DMS 273 (cell line): ENCODE data around the gene PRR15L.
"Not testable (repeated sequence)": the region's sequence is repeated elsewhere in the genome, so short reads cannot be mapped to it uniquely, and the experiment has no call there.

Experiments
- DNase-seq: peaks from one replicate; lab custom pipeline; 2025; ENCODE audit not compliant: unreplicated experiment; lab: John Stamatoyannopoulos, UW

The PRR15L gene

DNA sequence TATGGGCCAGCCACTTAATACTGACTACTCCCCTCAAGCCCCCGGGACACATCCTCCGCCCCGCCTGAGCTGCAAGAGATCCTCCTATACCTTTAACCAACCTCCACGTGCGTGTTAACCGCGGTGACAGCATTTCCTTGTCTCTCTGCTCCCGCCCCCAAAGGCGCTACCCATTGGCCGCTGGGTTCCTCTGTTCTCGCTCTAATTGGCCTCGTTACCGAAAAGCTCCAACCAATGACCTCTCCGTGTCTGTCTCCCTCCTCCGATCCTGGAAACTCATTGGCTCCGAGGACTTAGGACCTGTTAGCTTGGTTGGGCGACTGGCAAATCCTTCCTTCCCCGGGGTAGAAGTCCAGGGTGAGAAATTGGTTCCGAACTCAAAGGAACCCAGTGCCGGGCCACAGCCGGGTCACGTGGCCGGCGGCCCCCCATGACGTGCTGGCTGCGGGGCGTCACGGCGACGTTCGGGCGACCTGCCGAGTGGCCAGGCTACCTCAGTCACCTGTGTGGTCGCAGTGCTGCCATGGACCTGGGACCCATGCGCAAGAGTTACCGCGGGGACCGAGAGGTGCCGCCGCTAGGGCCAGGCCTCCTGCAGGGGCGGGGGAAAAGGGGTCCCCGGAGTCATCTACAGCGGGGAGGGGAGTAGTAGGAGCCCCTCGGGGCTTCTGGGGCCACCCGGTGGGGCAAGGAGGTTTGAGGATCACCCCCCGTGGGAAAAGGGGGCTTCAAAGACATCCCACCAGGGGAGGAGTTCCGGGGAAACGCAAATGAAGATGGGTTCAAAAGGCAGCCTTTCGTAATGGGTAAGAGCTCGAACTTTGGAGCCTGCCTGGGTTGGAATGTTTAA, 16.2 kb downstream of the PRR15L start, which contains the start of gene PNPO:
TSS of gene PNPO (plus strand) at position 326 of the 850 bp plus-strand sequence. CDS start at position 431, 105 bp downstream.
- peak; percentile 98 for DNase-seq

DNA sequence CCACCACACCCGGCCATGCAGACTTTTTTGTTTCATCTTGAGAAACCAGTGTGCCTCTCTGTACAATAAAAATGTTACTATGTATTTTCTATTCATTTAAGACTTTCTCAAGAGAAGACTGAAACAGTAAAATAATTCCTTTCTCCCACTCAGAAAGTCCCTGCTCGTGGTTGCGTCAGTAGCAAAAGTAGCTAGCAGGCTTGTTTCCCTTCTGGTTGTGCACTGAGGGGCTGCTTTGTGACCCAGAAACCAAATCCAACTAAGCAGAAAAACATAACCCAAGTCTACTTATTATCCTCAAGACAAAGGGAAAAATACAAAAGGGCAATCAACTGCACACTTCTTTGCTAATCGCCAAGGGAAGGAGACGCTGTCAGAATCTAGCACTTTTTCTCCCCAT, 19.7 kb downstream of the PRR15L start:
- DNase-seq, result no peak

DNA sequence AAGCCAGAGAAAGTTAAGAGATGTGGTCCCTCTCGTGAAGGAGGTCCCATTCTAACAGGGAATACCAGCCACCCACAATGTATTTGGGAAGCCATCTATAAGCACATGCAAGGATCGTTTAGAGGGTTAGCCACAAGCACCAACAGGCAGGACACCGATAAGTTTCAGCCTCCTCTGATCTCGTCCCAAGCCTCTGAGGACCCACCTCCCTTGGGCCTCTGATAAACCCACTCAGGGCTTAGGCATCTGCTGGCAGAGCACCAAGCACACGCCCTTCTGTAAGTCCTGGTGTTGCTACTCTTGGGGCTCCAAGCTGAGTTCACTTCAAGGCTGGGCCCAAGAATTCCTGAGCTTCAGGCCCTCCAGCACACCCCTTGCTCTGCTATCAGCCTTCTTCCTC, 21.7 kb downstream of the PRR15L start:
- DNase-seq, result no peak

DNA sequence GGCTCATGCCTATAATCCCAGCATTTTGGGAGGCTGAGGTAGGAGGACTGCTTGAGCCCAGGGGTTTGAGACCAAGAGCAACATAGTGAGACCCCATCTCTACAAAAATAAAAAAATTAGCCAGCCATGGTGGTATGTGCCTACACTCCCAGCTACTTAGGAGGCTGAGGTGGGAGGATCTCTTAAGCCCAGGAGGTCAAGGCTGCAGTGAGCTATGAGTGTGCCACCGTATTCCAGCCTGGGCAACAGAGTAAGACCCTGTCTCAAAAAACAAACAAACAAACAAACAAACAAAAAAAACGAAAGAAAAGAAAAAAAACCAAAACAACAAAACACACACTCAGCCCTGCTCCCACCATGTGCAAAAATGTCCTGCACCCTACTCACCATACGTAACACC, 22.2 kb downstream of the PRR15L start:
- not testable (repeated sequence) for DNase-seq

DNA sequence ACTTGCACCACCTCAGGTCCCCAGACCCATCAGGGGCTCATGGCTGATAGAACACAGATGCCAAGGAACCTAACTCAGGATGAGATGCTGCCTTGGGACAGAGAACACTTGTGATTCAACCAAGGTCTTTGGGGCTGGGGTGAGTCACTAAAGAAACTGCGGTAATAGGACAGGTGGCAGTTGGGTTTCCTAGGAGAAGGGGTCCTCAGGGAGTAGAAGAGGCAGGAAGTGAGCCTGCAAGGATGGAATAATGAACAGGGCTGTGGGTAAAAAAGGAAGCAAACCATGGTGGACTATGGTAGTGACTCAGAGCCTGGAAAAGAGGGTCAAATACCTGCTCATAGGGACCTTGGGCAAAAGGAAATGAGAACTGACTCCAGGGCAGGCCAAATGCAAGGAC, 22.8 kb downstream of the PRR15L start:
- DNase-seq, result peak; percentile 23

DNA sequence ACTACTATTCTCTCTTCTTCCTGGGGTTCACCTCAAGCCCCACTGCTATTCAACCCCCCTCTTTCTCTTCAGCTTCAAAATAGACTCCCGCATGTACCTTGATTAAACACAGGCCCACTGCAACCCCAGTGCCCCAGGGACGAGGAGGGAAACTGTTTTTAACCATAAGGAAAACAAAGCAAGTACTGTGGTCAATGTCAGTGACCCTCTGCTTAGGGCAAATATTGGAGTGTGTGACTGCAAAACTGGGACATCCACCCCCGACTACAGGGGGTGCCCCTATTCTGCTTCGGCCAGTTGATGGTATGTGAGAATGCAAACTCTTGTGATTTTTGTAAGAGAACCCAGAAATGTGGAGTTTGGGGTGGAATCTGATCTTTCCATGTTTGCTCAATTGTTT, 25.8 kb downstream of the PRR15L start:
- no peak for DNase-seq

DNA sequence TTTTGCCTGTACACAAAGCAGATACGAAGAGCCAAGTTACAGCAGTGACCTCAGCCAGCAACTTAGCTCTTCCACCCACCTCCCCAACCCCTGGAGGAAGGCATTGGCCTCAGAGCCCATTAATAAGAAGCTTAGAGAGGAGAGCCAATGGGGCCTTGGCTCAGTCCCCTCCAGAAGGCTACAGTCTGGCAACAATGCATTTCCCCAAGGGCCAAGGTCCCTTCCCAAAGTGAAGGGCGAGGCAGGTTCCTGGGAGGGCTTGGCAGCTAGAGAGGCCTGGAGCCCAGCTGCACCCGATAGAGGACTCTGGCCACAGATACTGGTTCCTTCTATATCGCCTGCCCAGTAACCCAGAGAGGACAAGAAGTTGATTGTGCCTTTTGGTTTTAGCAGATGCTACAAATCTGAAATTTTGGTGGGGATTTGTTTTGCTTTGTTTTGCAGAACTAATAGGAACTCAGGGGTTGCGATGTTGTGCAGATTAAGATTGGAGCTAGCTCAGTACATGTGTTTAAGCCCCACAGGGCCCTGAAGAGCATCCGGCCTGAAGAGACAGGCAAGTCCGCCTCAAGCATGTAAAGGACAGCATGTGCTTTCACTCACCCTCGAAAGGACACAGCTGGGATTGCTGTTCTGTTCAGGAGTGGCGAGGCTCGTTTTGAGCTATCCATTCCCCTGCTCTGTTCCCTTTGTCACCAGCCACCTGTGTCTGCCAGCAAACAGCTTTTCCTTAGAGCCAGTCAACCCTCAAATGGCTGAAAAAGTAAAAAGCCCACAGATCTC, 28.3 kb downstream of the PRR15L start:
- no peak for DNase-seq

DNA sequence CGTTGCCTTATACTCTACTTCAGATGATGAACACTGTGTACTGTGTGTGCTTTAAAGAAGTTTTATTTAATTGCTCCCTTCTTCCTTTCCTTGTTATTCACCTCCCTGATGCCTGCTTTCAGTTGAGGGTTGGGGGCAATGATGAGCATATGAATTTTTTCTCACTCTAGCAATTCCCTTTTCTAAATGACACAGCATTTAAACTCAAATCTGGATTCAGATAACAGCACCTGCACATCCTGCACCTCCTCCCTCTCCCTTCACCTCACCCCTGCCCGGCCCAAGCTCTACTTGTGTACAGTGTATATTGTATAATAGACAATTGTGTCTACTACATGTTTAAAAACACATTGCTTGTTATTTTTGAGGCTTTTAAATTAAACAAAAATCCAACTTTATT, 29.3 kb downstream of the PRR15L start:
- no peak for DNase-seq

DNA sequence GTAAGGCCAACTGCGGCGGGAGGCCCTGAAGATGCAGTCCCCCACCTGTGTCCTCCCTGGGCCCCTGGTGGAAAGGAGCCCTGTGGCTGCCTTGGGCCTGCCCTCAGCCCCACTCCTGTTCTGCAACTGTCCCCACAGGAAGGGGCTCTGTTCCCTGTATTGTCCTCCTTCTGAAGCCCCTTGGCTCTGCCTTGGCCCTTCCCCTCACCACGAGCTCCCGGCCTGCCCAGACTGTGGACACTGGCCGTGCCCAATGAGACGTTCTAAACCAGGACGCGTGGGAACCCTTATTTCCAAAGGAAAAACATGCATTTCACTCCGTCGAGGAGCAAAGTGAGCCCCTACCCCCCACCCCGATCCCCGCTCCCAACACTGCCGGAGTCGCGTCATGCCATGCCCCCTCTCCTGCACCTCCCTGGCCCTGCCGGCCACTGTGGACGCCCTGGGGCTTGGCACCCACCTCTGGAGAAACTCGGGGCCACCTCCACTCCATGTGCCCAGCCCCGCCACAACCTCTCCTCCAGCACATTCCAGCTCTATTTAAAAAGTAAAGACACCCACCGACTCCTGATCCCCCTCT, 29.8 kb downstream of the PRR15L start:
- DNase-seq, result no peak

DNA sequence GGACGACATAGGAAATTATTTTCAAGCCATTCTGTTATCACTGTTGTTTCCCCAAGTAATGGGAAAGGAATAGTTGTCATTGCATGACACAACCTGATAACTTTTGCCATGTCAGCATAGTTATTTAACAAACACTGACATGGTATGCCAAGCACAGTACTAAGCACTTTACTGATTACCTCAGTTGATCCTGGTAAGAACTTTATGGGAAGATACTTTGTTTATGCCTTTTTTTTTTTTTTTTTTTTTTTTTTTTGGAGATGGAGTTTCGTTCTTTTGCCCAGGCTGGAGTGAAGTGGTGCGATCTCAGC, 32.0 kb downstream of the PRR15L start:
- no peak for DNase-seq

DNA sequence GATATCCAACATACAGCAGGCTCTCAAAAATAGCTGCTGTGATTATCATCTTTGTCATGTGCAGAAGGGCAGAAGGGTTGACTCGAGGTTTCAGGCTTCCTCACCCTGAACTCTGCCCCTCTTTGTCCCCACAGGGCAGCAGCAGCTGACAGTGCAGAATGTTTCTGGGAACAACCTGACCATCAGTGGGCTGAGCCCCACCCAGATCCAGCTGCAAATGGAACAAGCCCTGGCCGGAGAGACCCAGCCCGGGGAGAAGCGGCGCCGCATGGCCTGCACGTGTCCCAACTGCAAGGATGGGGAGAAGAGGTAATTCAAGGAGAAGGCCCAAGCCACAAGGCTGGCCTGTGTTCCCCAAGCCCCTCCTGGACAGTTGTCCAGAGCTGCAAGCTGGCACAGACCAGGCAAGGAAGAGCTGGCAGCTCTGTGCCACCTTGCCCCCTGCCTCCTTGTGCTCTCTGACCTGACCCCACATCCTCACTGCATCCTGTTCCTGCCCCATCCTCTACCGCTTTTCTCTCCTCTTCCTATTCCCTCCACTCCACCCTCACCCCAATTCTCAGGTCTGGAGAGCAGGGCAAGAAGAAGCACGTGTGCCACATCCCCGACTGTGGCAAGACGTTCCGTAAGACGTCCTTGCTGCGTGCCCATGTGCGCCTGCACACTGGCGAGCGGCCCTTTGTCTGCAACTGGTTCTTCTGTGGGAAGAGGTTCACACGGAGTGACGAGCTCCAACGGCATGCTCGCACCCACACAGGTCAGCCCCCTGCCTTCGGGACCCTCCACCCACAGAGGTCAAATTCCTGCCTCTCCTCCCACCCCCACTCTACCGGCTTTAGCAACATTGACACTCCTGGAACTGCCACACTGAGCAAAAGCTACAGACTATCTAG, 32.7 kb downstream of the PRR15L start:
- DNase-seq, result no peak

DNA sequence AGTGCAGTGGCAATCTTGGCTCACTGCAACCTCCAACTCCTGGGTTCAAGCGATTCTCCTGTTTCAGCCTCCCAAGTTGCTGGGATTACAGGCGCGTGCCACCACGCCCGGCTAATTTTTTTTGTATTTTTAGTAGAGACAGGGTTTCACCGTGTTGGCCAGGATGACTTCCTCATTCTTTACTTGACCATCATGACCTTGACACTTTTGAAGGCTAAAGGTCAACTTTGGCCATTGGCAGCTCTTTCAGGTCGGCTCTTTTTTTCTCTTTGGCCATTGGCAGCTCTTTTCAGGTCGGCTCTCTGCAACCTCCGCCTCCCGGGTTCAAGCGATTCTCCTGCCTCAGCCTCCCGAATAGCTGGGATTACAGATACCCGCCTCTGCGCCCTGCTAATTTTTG, 37.8 kb downstream of the PRR15L start:
- not testable (repeated sequence) for DNase-seq

DNA sequence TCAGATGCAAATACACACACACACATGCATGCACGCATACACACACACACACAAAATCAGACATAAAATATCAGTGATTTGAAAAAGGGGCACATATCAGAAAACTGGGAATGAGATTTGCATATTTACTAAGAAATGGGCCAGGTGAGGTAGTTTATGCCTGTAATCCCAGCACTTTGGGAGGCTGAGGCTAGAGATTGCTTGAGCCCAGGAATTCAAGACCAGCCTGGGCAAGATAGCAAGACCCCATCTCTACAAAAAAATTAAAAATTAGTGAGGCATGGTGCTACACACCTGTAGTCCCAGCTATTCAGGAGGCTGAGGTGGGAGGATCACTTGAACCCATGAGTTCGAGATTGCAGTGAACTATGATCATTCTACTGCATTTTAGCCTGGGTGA, 38.7 kb downstream of the PRR15L start:
- no peak for DNase-seq

DNA sequence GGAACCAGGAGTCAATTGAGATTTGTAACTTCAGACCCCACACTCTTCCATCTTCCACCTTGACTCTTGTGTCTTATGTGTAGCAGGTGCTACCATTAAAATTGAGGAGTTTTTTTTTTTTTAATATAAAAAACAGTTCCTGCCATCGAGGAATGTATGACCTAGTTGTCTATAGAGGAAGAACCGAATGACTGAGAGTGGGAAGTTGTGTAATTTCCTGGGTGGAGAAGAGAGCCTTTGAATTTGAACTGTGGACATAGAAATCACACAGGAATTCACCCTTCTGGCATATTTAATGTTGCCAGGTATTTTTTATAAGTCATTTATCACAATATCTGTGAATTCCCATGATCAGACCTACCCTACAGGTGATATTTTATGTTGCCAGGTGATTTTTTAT, 39.7 kb downstream of the PRR15L start:
- no peak for DNase-seq

DNA sequence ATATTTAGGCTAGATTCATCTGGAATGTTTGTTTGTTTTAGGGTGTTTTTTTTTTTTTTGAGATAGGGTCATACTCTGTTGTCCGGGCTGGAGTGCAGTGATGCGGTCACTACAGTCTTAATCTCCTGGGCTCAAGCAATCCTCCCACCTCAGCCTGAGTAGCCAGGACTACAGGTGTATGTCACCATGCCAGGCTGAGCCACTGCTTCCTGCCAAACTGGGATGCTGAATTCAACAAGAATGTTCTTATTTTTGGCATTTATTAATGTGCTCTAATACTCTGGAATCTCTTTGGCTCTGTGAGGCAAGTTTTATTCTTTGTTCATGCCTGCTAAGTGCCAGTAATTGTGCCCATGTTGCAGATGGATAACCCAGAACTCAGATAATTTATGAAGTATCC, 40.1 kb downstream of the PRR15L start:
- no peak for DNase-seq

DNA sequence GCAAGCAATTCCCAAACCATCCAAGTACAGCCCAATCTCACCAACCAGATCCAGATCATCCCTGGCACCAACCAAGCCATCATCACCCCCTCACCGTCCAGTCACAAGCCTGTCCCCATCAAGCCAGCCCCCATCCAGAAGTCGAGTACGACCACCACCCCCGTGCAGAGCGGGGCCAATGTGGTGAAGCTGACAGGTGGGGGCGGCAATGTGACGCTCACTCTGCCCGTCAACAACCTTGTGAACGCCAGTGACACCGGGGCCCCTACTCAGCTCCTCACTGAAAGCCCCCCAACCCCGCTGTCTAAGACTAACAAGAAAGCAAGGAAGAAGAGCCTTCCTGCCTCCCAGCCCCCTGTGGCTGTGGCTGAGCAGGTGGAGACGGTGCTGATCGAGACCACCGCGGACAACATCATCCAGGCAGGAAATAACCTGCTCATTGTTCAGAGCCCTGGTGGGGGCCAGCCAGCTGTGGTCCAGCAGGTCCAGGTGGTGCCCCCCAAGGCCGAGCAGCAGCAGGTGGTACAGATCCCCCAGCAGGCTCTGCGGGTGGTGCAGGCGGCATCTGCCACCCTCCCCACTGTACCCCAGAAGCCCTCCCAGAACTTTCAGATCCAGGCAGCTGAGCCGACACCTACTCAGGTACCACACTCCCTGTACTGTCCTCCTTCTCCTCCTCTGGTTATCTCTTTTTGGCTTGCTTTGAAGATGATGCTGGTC, 41.0 kb downstream of the PRR15L start:
- DNase-seq, result no peak

DNA sequence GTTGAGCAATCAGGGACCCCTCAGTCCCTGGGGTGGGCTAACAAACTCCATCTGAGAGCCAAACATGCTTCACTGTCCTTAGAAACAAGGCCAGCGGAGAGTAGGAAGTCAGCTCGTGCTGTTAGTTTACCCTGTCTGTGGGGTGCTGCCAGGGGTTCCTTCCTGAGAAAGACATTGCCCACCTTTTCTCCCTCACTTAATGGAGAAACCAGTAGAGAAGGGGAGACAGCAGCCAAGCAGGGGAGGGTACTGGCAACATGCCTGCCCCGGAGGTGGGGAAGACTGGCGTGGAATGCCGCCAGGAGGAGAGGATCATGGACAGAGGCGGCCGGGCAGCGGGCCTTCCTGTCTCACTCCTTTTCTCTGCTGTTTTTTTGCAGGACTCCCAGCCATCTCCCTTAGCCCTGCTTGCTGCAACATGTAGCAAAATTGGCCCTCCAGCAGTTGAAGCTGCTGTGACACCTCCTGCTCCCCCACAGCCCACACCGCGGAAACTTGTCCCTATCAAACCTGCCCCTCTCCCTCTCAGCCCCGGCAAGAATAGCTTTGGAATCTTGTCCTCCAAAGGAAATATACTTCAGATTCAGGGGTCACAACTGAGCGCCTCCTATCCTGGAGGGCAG, 41.8 kb downstream of the PRR15L start:
- DNase-seq, result peak; percentile 26

DNA sequence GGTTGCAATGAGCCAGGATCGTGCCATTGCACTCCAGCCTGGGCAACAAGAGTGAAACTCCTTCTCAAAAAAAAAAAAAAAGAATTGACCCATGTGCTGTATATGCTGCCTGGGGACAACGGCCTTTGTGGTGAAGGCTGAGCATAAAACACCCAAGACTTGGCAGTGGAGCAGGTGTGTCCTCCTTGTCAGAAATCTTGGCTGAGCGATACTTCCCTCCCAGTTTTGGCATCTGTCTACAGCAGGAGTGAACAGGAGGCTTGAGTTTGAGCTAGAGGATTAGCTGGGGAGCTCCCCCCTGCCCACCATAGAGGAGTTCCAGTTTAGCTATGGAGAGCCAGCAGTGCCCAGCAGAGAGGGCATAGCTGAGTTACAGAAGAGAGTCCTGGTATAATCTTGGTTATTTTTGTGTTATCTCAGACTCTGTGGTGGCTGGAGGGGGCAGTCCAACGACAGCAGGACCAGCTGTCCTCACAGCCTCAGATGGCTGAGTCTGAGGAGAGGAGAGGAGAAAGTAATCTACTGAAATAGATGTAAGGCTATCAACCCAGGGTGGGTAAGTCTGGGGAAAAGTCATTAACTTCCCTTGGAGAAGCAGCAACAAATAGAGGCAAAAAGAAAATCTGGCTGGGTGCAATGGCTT, 43.3 kb downstream of the PRR15L start:
- DNase-seq, result peak; percentile 41

DNA sequence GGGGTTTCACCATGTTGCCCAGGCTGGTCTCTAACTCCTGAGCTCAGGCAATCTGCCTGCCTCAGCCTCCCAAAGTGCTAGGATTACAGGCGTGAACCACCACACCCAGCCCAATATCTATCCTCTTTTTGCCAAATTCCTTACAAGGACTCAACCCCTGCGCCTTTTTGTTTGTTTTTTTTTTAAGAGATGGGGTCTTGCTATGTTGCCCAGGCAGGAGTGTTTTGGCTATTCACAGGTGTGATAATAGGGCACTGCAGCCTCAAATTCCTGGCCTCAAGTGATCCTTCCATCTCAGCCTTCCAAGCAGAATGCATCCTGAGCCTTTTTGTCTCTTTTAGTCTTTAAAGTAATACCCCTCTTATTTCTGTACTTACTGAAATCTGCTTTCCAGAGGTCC, 44.6 kb downstream of the PRR15L start:
- no peak for DNase-seq
